Dedifferentiated amniotic fluid mesenchymal stem cell (primary cell): ENCODE data around the gene DNAJC13.
A peak's percentile ranks its signal among the peaks of the same experiment; 100 is the strongest.

Experiments
- DNase-seq: peaks from one replicate; pipeline ENCODE4 v3.0.0-alpha.2; 2016; ENCODE audit errors: extremely low spot score

DNAJC13 gene

GRCh38 chr3:132405188-132405587, 12.1 kb upstream of the DNAJC13 start:
- DNase-seq, result no peak

DNA sequence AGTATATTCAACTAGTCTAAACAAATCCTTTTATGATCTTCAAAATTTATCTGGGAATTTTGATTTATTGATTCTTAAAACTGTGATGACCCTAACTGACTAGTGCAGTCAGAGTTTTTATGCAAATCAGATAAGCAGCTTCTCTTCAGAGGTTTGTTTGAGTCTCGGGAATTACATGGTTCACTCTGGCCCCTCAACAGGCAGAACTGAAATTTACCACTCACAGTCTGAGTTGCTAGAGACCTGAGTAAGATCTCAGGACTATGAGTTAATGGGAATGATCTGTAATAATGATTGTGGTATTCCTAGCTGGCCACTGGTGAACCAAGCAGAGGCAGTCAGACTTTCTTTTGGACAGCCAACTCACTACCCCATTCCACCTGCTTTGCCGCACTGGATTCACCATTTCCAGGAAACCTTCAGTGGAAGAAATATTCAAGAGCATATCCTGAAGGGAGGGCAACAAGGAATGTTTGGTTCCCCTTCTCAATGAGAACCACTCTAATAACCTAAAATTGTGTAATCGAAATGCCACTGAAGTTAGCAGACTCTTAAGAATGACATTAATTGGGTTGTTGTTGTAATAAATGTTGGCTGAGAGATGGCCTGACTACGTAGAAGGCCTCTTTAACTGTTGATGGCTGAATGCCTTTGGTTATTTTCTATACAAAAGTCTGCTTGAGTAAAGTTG, 11.5 kb upstream of the DNAJC13 start:
- DNase-seq, result no peak

DNA sequence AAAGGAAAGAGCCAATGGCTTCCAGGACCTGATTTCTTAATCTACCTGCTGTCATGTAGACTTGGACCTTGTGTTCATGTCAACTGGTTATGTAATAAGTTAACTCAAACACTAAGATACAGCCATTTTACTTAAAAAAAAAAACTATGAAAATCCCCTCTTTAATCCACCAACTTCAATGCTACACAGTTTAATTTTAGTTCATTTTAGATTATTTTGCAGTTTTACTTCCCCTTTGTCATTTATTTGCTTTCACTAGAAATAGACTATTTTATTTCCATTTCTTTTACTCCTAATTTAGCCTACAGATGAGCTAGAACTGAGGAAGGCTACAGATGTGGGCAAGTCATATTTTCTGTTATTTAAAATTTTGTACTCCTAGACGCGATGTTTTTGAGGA, 10.7 kb upstream of the DNAJC13 start:
- DNase-seq, result no peak

DNA sequence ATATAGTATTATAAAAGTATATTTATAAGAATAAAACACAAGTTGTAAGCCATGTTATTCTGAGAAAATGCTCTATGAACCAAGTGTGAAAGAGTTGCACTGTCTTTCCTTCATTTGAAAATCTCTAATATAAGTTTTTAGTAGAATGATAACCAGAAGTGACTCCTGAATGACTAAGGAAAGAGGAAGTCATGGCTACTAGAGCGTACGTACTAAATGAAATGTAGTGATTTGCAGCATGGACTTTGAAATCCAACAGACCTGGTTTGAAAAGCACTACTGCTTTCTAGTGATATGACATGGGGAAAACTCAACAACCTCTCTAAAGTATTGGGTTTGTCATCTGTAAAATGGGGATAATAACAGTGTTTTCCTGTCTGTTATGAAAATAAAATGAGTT, 10.3 kb upstream of the DNAJC13 start:
- DNase-seq, result no peak

- no peak for DNase-seq
Measured at GRCh38 chr3:132414841-132415240, 2.5 kb upstream of the DNAJC13 start.

DNA sequence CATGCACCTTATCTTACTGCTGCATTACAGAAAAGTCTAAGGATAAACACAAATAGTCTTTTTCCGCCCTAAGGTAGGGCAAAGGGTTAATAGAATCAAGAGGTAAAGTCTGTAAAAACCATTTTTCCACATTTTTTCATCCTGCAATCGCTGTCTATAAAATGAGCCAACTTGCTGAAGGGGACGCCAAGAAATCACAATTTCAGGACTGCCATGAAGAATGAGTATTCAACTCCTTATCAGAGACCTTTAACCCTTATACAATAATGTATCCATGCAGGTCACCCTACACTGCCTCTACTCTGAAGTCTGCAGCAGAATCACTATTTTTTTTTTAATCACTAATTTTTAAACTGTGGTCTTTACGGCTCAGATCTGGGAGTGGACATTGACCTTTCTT, 1.1 kb upstream of the DNAJC13 start:
- DNase-seq, result no peak

DNA sequence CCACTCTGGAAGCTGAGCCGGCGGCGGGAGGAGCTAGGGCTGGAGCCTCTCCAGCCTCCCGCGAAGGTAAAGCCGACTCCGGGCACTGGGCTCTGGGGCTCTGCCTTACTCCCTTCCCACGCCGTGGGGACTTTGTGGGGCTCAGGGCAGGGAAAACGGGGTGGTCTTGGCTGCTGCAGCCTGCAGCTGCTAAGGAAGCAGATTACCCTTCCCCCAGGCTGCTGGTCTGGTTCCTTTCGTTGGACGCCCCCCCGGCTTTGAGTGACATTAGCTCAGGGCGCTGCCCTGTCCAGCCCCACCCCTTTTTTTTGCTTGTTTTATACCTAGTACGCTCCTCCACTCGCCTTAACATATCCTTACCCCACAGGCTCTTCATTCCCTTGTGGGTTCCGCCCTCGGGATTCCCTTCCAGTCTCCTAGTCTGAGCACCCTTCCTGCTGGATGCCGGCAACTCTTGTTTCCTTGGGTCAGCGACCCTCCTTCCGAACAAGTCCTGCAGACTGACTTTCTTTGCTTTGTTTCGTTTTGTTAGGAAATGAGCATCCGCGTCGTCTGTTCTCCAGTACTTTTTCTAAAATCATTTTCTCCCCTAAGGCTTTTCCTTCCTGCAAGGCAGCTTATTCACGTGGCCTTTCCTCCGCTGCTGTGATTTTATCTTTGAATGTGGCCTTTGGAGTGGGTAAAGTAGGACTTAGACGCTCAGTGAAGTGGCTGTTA, 551 bp downstream of the DNAJC13 start:
- peak; percentile 33 for DNase-seq

GRCh38 chr3:132418916-132419315, 1.6 kb downstream of the DNAJC13 start:
- no peak for DNase-seq

DNA sequence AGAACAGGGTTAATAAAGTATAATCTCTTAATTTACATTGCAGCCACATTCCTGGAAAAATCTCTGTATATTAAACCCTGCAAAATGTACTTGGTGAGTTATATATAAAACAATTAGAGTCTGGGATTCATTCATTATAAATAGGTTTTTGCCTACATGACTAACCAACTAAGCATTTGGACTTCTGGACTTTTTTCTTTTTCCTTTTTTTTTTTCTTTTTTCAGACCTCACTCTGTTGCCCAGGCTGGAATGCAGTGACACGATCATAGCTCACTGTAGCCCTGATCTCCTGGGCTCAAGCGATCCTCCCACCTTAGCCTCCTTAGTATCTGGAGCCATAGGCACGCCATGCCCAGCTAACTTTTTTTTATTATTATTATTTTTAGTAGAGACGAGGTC, 4.5 kb downstream of the DNAJC13 start:
- DNase-seq, result peak; percentile 45

GRCh38 chr3:132422531-132422930, 5.2 kb downstream of the DNAJC13 start:
- no peak for DNase-seq

DNA sequence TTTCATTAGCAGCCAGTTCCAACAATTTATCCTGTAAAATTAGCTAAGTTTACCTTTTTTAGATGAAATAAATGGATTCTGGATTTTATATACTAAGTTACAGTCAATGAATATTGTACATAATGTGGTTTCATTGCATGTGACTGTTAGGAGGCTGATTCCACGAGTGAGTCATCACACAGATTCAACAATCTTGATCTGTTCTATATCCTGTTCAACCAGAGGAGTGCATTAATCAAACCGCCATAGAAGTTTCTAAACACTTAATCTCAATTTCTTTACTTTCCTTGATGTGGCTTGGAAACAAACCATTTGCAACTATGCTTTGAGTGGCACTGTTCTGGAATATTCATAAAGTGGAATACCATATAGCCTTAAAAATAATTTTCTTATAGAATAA, 15.3 kb downstream of the DNAJC13 start:
- DNase-seq, result peak; percentile 37

DNA sequence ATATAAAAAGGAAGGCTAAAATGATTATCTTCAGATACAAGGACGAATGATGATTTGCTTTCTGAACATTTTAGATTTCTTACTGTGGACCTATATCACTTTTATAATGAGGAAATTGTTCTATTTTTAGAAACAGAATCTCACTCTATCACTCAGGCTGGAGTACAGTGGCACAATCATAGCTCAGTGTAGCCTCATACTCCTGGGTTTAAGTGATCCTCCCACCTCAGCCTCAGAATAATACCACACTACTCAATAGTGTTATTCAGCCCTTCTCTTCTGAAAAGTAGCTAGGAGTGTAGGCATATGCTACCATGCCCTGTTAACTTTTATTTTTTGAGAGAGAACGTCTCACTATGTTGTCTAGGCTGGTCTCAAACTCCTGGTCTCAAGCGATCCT, 15.8 kb downstream of the DNAJC13 start:
- no peak for DNase-seq

DNA sequence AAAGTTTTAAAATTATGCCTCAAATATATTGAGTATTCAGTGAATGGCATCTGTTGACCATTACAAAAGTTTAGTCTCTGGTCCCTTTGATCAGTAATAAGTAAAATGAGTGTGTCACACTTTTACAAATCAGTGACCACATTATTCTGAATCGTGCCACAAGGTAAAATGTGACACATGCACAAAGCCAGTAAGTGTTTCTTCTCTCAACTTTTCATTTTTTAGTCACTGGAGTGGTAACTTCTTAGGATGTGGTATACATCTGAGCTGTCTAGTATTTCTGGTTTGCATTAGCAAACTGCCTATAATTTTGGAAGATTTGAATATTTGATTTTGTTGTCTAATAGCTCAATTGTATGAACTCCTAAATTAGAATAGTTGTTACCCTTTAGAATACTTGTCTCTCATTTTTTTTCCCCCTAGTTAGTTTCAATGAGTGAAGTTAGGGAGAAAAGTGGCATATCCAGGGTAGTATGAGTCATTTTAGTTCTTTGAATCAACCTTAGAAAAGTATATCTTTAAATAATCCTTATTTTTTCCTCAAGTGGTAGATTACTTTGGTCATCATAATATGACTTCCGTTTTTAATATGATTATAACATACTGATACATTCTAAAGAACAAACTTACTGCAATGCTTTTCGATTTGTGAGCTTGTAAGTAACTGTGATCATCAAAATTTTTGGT, 18.1 kb downstream of the DNAJC13 start:
- DNase-seq, result no peak

DNA sequence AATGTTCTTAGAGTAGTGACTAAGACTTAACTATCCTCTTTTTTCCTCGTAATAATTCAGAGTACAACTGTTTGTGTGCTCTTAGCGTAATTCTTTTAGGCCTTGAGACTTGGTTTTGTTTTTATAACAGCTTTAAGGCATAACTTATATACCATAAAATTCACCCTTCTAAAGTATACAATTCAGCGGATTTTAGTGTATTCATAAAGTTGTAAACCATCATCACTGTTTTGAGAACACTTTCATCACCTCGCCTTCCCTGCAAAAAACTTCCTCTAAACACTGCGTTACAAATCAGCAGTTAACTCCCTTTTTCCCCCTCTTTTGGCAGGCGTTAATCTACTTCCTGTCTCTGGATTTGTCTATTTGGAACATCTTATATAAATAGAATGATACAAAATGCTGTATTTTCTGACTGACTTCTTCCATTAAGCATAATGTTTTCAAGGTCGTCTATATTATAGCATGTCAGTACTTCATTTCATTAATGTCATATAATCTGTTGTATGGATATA, 18.7 kb downstream of the DNAJC13 start:
- DNase-seq, result no peak

GRCh38 chr3:132443421-132443820, 26.1 kb downstream of the DNAJC13 start:
- no peak for DNase-seq

DNA sequence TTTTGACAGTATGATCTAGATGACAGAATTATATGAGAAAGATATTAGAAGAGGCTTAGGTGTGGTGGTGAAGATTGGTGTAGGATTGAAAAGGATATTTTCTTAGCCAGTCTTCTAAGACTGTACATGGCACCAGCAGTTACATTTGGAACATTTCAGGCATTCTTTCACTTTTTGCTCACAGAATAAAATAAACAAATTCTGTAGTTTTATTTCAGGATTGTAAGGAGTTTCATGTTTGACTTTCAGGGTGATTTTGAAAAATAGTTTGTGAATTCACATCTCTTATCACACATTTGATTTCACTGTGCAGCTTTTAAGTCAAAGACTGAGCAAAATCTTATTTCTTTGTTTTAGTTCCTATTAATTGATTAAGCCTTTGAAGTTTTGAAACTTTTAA, 27.1 kb downstream of the DNAJC13 start:
- peak; percentile 39 for DNase-seq

- DNase-seq, result peak; percentile 88
Measured at GRCh38 chr3:132445817-132446216, 28.5 kb downstream of the DNAJC13 start.

DNA sequence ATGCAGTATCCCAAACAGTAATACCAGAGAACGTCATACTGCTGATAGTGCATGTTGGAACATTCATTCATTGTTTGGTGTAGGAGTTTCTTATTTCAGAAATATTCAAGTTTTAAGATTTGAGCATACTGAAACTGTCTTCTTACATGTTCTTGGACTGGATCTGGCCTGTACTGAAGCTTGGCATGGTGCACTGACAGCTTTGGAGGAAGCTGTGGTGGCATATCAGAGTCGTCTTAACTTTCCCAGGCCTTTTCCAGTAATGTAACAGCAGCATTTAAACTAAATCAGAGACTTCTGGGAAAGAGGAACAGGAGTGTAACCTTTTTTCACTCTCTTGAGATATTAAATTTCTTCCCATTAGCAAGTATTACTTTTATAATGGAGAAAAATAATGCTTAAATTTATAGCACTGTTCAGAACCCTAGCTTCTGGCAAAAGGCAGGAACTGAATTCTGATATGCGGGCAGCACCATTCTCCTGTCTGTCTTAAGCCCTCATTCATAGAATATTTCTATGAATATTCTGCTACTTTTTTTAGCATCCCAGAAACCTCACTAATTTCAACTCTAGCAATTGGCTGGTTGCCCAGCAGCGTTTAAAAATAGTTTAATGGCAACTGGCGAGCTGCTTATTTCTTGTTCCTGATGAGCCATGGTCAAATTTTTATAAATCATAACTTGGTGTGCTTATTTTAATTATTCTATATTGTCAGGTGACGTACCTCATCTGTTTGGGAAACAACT, 31.1 kb downstream of the DNAJC13 start:
- DNase-seq, result no peak

DNA sequence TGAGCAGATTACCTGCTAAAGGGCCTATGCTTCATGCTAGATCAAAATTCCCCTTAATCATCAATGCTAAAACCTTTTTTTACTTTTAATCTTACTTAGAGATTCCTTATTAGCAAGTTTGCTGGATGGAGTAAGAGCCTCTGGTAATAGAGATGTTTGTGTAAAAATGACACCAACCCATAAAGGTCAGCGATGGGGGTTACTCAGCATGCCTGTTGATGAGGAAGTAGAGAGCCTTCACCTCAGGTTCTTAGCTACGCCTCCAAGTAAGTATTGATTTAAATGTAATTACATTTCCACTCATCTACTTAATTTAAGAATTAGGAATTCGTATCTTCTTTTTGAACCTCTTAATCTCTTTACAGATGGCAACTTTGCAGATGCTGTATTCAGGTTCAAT, 38.8 kb downstream of the DNAJC13 start:
- no peak for DNase-seq

DNA sequence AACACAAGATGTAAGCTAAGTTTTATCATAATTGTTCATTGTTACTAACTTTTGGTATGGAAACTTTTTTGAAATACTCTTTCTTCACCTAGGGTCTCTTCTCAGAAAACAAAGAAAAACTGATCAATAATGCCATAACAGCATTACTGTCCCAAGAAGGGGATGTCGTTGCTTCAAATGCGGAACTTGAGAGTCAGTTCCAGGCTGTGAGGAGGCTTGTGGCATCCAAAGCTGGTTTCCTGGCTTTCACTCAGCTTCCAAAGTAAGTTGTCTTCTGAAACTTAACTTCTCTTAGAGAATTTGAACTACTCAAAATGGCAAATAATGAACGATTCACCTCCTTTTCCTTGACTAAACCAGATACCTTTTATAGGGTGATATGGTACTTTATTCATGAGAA, 39.3 kb downstream of the DNAJC13 start:
- no peak for DNase-seq

- no peak for DNase-seq
Measured at GRCh38 chr3:132457286-132457685, 40.0 kb downstream of the DNAJC13 start.

GRCh38 chr3:132459551-132459950, 42.2 kb downstream of the DNAJC13 start:
- no peak for DNase-seq
